Measurements from ENCODE around the gene TEKT2.

Gene TEKT2, protein sequence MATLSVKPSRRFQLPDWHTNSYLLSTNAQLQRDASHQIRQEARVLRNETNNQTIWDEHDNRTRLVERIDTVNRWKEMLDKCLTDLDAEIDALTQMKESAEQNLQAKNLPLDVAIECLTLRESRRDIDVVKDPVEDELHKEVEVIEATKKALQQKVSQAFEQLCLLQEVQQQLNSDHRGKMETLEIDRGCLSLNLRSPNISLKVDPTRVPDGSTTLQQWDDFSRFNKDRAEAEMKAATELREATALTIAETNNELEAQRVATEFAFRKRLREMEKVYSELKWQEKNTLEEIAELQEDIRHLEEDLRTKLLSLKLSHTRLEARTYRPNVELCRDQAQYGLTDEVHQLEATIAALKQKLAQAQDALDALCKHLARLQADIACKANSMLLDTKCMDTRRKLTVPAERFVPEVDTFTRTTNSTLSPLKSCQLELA

DNA sequence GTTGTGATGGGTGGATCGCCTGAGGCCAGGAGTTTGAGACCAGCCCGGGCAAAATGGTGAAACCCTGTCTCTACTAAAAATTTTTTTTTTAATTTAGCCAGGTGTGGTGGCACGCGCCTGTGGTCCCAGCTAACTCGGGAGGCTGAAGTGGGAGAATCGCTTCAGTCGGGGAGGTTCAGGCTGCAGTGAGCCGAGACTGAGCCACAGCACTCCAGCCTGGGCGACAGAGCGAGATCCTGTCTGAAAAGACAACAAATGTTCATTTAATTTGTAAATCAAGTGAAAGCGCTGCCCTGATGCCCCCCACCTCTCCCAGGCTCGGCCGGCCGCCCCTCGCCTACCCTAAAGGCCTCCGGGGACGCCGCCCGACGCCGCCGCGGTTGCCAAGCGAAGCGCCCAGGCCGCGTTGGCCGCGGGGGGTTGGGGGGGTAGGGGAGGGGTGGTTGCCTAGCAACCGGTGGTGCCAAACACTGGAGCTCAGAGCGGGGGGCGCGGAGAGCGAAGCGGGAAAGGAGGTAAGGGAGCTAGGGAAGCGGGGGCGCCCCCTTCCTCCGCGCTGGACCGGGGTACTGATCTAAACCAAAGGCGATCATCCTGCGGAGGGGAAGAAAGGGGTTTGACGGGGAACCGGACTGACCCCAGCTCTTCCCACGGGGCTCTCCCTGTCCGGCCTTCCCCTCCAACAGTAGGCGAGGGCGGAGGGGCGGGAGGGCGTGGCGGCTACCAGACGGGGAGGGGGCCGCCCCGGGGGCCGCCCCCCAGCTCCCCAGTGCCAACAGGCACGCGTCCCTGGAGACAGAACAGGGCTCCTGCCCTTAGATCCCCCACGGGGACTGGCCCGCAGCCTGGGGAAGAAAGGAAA is at the start of gene TEKT2:
TSS of gene TEKT2 (plus strand) at position 460 of the 862 bp plus-strand sequence. CDS start 828 bp downstream, outside the sequence.
- DNase-seq (ENCODE audit: low read depth in 3 of 3, low spot score in 1 of 3) = no peak

- DNase-seq (ENCODE audit: low read depth in 3 of 3, low spot score in 1 of 3) = no peak
These were observed 49.2 kb upstream of the TEKT2 start for GRCh38 chr1:36034692-36035091.

GRCh38 chr1:36035154-36035553 is 48.7 kb upstream of the TEKT2 start:
- no peak for DNase-seq (ENCODE audit: low read depth in 3 of 3, low spot score in 1 of 3)

DNA sequence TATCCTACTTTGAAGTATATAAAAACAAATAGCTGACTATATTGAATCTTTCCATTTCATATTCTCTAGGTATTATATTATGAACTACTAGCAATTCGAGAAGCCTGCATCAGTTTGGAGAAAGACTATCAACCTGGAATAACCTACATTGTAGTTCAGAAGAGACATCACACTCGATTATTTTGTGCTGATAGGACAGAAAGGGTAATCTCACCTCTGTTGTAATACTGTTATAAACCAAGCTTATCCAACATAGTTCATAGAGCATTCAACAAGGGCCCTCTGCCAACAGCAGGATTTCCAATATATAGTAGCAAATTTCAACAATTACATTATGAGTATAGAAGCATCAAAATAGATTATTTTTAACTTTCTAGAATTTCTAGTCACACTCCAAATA is 43.7 kb upstream of the TEKT2 start:
- DNase-seq (ENCODE audit: low read depth in 3 of 3, low spot score in 1 of 3) = no peak

DNA sequence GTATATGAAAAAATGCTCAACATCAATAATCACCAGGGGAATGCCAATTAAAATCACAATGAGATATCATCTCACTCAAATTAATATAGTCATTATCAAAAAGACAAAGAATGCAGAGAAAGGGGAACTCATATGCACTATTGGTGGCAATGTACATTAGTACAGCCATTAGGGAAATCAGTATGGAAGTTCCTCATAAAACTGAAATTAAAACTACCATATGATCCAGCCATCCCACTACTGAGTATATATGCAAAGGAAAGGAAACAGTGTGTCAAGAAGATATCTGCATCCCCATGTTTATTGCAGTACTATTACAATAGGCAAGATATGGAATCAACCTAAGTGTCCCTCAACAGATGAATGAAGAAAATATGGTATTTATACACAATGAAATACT is 32.1 kb upstream of the TEKT2 start:
- DNase-seq (ENCODE audit: low read depth in 3 of 3, low spot score in 1 of 3) = no peak

GRCh38 chr1:36053978-36054377 is 29.9 kb upstream of the TEKT2 start:
- no peak for DNase-seq (ENCODE audit: low read depth in 3 of 3, low spot score in 1 of 3)

- no peak for DNase-seq (ENCODE audit: low read depth in 3 of 3, low spot score in 1 of 3)
These were observed 28.2 kb upstream of the TEKT2 start for GRCh38 chr1:36055706-36056105.

- DNase-seq (ENCODE audit: low read depth in 3 of 3, low spot score in 1 of 3) = no peak
These were observed 21.6 kb upstream of the TEKT2 start for GRCh38 chr1:36062315-36062714.

GRCh38 chr1:36067871-36068270 is 16.0 kb upstream of the TEKT2 start:
- DNase-seq (ENCODE audit: low read depth in 3 of 3, low spot score in 1 of 3) = no peak

DNA sequence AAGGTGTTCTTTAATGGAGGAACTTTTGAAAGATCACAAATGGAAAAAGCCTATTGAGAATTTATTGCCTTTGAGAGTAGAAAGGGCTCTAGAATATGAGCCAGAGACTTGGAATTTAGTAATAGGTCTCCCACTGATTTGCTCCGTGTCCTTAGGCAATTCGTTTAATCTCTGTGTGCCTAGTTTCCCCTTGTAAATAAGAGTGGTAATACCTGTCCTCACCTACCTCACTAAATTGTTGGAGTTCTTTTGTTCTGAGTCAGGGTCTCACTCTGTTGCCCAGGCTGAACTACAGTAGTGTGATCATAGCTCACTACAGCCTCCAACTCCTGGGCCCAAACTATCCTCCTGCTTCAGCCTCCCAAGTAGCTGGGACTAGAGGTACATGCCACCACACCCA is 15.0 kb upstream of the TEKT2 start:
- DNase-seq (ENCODE audit: low read depth in 3 of 3, low spot score in 1 of 3) = no peak

- DNase-seq (ENCODE audit: low read depth in 3 of 3, low spot score in 1 of 3) = no peak
These were observed 13.5 kb upstream of the TEKT2 start for GRCh38 chr1:36070349-36070748.

DNA sequence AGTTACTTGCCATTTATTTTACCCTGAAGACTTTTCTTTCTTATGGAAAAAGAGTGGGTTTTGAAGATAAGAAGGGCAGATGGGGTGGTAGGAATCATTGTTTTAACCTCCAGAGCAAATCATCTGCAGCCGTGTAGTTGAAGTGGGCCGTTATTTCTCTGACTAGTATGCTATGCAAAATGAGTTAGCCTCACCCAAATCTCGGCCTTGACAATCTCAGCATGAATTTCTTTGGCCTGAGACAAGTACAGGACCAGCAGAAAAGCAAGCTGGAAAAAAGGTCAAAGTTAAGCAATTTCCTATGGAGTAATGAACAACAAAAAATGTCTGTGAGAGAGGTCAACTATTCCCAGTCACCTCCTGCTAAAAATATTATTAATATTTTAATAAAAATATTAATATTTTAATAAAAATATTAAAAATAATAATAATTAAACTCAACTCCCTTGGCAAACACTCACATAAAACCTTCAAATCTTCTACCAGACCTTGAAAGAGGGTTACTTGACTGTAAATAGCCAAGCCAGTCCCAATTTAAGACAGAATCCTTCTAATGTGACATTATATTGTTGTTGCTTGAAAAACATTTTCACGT is 6.8 kb upstream of the TEKT2 start:
- DNase-seq (ENCODE audit: low read depth in 3 of 3, low spot score in 1 of 3) = no peak

- no peak for DNase-seq (ENCODE audit: low read depth in 3 of 3, low spot score in 1 of 3)
These were observed 3.7 kb upstream of the TEKT2 start for GRCh38 chr1:36080236-36080635.

DNA sequence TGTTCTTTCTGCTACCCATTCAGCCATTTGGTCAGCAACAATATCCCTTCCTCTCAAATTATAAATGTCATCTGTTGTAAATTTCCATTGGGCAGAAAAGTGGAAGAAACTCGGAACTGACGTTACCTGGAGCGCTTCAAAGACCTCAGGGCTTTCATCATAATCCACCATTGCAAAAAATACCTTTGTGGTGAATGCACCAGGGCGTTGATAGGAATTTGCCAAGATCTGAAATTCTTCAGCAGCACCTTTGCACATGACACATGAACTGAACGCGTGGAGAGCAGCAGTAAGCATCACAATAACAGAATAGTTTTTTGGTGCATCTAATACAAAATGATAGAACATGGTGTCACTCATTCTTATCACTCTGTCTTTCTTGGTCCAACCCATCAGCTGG is 3.1 kb upstream of the TEKT2 start:
- no peak for DNase-seq (ENCODE audit: low read depth in 3 of 3, low spot score in 1 of 3)

DNA sequence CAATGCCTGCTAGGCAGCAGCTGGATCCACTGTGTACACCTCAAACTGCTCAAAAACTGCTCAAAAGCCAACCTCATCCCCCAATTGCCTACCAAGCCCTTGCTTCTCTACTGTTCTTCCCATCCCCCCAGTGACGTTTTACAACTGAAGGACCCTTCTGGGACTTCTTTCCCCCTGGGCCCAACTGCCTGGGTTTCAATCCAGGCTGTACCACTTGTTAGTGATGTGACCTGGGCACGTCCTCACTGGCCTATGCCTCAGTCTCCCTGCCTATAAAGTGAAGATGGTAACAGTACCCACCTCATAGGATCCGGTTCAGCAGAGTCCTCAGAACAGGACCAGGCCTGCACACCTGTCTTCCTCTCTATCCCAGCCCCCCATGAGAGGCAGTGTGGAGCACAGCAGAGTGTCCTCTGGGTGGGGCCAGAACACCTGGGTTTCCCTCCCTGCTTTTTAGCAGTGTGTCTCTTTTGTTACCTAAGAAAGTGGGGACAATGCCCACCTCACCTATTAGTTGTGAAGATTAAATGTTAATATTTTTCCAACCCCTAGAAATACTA is 1.9 kb upstream of the TEKT2 start:
- no peak for DNase-seq (ENCODE audit: low read depth in 3 of 3, low spot score in 1 of 3)

GRCh38 chr1:36083219-36083618 is 675 bp upstream of the TEKT2 start:
- DNase-seq (ENCODE audit: low read depth in 3 of 3, low spot score in 1 of 3) = no peak

- DNase-seq (ENCODE audit: low read depth in 3 of 3, low spot score in 1 of 3) = no peak
These were observed 712 bp downstream of the TEKT2 start for GRCh38 chr1:36084497-36085115.

DNA sequence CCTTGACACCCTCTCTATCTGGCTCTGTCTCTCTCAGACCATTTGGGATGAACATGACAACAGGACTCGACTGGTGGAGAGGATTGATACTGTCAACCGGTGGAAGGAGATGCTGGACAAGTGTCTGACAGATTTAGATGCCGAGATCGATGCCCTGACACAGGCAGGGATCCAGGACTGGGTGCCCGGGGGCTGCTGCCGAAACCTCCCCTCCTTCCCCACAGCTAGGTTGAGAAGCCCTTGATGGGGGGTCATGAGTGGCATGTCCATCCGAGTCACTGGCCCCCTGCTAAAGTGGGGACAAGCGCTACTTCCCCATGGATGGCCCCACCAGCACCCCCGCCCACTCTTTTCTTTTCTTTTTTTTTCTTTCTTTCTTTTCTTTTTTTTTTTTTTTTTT is 1.2 kb downstream of the TEKT2 start:
- DNase-seq (ENCODE audit: low read depth in 3 of 3, low spot score in 1 of 3) = no peak

GRCh38 chr1:36085686-36086526 is 2.0 kb downstream of the TEKT2 start:
- DNase-seq (ENCODE audit: low read depth in 3 of 3, low spot score in 1 of 3) = no peak

DNA sequence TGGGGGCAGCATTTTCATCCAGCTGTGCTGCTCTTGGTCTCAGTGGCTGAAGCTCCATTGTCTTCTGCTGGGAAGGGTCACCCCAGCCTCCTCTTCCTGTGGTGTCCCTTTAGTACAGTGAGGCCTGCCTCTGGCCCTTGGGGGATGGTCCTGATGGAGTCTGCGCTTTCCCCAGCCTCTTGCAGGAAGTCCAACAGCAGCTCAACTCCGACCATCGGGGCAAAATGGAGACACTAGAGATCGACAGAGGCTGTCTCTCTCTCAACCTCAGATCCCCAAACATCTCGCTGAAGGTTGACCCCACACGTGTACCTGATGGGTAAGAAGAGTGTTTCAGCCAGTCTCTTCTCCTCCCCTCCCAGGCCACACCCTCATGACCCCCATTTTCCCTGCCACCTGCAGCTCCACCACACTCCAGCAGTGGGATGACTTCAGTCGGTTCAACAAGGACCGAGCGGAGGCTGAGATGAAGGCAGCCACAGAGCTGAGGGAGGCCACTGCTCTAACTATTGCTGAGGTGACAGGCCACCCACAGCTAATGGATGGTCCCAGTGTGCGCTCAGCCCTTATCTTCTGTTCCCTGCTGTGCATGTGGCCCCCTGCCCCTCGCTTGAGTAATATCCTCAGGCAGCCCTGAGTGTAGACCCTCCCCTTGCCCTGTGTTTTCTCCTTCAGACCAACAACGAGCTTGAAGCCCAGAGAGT is 2.8 kb downstream of the TEKT2 start:
- no peak for DNase-seq (ENCODE audit: low read depth in 3 of 3, low spot score in 1 of 3)

Measured in stimulated activated CD4-positive, alpha-beta T cell treated with anti-CD3 and anti-CD28 coated beads, TNF-alpha, amount 100 ng/mL, for 1 hour (primary cell).